ENCODE measurements around the gene TMOD1.

DNA sequence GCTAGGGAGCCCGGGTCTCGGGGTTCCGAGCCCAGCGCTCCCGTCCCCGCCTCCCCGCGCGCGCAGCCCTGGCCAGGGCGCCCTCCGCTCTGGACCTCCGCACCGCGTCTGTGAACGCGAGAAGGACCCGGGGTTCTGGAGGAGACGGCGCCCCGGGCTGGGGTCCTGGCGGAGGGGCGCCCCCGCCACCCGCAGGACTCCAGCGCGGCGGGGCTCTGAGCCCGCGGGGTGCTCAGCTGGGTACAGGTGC, 431 bp downstream of the TMOD1 start:
- TF ChIP-seq NRF1 (IDR thresholded peaks at IDR 0.05; ENCODE audit: low read depth, low read length) (no peak), TAF1 (IDR thresholded peaks at IDR 0.05; ENCODE audit: borderline replicate concordance, low read depth, low read length) (no peak), POLR2AphosphoS5 (IDR thresholded peaks at IDR 0.05; ENCODE audit: low read depth, low read length) (no peak), EZH2phosphoT487 (IDR thresholded peaks at IDR 0.05; ENCODE audit: borderline replicate concordance, low read depth) (no peak), CHD2 (IDR thresholded peaks at IDR 0.05; ENCODE audit: low read length, partially characterized antibody) (no peak), SIN3A (IDR thresholded peaks at IDR 0.05; ENCODE audit: borderline replicate concordance, low read depth, low read length) (no peak), NFIC (IDR thresholded peaks at IDR 0.05; ENCODE audit: borderline replicate concordance) (no peak), JUND (IDR thresholded peaks at IDR 0.05) (no peak), ELF1 (IDR thresholded peaks at IDR 0.05) (no peak), YY1 (IDR thresholded peaks at IDR 0.05; ENCODE audit: low read depth) (no peak)
- TF ChIP-seq, protein P1, sequence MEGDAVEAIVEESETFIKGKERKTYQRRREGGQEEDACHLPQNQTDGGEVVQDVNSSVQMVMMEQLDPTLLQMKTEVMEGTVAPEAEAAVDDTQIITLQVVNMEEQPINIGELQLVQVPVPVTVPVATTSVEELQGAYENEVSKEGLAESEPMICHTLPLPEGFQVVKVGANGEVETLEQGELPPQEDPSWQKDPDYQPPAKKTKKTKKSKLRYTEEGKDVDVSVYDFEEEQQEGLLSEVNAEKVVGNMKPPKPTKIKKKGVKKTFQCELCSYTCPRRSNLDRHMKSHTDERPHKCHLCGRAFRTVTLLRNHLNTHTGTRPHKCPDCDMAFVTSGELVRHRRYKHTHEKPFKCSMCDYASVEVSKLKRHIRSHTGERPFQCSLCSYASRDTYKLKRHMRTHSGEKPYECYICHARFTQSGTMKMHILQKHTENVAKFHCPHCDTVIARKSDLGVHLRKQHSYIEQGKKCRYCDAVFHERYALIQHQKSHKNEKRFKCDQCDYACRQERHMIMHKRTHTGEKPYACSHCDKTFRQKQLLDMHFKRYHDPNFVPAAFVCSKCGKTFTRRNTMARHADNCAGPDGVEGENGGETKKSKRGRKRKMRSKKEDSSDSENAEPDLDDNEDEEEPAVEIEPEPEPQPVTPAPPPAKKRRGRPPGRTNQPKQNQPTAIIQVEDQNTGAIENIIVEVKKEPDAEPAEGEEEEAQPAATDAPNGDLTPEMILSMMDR (IDR thresholded peaks at IDR 0.05): no peak
- TF ChIP-seq, protein P2, sequence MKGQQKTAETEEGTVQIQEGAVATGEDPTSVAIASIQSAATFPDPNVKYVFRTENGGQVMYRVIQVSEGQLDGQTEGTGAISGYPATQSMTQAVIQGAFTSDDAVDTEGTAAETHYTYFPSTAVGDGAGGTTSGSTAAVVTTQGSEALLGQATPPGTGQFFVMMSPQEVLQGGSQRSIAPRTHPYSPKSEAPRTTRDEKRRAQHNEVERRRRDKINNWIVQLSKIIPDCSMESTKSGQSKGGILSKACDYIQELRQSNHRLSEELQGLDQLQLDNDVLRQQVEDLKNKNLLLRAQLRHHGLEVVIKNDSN (IDR thresholded peaks at IDR 0.05; ENCODE audit: borderline replicate concordance, low read depth): no peak
- TF ChIP-seq, protein P3, sequence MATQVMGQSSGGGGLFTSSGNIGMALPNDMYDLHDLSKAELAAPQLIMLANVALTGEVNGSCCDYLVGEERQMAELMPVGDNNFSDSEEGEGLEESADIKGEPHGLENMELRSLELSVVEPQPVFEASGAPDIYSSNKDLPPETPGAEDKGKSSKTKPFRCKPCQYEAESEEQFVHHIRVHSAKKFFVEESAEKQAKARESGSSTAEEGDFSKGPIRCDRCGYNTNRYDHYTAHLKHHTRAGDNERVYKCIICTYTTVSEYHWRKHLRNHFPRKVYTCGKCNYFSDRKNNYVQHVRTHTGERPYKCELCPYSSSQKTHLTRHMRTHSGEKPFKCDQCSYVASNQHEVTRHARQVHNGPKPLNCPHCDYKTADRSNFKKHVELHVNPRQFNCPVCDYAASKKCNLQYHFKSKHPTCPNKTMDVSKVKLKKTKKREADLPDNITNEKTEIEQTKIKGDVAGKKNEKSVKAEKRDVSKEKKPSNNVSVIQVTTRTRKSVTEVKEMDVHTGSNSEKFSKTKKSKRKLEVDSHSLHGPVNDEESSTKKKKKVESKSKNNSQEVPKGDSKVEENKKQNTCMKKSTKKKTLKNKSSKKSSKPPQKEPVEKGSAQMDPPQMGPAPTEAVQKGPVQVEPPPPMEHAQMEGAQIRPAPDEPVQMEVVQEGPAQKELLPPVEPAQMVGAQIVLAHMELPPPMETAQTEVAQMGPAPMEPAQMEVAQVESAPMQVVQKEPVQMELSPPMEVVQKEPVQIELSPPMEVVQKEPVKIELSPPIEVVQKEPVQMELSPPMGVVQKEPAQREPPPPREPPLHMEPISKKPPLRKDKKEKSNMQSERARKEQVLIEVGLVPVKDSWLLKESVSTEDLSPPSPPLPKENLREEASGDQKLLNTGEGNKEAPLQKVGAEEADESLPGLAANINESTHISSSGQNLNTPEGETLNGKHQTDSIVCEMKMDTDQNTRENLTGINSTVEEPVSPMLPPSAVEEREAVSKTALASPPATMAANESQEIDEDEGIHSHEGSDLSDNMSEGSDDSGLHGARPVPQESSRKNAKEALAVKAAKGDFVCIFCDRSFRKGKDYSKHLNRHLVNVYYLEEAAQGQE (IDR thresholded peaks at IDR 0.05; ENCODE audit: low read depth, low read length): no peak
- TF ChIP-seq, protein P4, sequence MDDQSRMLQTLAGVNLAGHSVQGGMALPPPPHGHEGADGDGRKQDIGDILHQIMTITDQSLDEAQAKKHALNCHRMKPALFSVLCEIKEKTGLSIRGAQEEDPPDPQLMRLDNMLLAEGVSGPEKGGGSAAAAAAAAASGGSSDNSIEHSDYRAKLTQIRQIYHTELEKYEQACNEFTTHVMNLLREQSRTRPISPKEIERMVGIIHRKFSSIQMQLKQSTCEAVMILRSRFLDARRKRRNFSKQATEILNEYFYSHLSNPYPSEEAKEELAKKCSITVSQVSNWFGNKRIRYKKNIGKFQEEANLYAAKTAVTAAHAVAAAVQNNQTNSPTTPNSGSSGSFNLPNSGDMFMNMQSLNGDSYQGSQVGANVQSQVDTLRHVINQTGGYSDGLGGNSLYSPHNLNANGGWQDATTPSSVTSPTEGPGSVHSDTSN (IDR thresholded peaks at IDR 0.05): no peak
